GM11168 (cell line): ENCODE data around the gene GLRA2.
"Not testable (repeated sequence)": the region's sequence is repeated elsewhere in the genome, so short reads cannot be mapped to it uniquely, and the experiment has no call there.

ENCODE experiments used
- in situ Hi-C: fragments of 300-500 bp; cut with MboI; formaldehyde crosslinking; loops from one replicate; pipeline ENCODE4 v1.12.0; 2022; ENCODE audit warnings: low sequenced_read_pairs; ENCODE audit not compliant: unreplicated experiment

The GLRA2 gene

DNA sequence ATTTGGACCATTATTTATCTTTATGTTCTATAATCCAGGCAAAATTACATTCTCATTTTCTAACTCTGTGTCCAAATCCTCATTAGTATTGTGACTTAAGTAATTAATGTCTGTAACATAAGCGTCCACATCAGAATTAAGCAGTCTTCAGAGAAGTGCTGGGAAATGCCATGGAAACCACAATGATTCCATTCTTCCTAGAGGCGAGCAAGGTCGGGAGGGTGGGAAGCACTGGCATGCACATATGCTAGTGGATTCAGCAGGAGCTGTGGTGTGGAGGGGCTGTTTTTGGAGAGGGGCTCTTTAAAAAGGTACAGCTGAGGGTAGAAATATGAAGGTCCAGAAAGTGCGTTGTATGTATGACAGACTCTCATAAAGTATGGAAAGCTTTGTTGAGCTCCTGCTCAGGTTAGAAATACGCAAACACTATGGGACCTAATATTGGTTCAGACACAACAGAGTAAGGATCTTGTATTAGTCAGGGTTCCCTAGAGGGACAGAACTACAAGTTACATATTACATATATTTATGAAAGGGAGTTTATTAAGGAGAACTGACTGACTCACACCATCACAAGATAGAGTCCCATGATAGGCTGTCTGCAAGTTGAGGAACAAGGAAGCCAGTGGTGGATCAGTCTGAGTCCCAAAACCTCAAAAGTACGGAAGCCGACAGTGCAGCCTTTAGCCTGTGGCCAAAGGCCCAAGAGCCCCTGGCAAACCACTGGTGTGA, 61.5 kb downstream of the GLRA2 start:
- in situ Hi-C loops = no loop called here

DNA sequence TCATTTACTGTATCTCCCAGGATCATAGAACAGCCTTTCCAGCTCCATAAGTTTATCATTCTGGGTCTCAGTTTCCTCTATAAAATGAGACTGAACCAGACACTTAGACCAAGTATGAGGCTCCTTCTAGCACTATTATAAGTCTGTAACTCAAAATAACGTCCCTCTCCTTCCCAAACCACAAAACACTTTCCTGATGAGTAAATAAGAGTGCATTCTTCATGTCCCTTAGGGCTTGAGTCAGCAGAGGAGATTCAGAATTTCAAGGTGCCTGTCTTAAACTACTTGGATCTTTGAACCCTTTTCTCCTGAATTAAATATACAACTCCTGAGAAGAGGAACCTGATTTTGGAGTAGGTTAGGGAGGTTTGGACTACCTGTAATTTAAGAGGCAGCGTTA, 62.6 kb downstream of the GLRA2 start:
- in situ Hi-C loops = no loop called here

DNA sequence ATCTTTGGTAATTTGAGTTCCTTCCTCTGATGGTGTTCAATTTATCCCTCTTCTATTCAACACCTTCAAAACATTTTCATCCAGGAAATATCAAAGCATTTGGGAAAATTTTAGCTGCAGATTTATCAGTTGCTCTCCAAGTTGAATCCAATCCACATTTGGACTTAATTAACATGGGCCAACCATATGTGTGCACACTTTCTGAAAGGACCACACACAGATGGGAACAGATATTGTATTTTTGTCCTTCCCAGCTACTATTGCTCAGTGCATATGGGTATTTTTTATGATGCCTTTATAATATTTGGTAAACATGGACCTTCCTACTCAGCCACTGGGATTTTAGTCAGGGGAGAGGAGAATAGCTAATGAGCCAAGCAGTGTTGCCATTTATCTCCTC, 65.2 kb downstream of the GLRA2 start:
- in situ Hi-C loops = no loop called here

DNA sequence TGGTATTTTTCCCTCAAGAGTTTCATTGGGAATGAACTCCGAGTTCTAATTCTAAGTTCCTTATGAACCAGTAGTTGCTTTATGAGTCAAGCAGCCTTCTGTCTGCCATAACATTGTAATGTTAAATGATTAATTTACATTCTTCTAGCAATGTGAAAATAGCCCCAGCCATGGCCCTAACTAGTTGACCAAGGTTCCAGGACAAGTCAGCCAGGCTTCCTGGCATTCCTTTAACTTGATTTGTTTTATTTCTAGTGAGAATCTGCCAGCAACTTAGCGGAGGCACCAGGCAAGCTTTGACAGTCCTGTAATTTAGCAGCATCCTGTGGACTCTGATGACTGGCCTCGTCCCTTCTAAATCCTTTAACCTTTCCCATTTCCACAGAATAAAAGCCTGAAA, 69.0 kb downstream of the GLRA2 start:
- in situ Hi-C loops = no loop called here

DNA sequence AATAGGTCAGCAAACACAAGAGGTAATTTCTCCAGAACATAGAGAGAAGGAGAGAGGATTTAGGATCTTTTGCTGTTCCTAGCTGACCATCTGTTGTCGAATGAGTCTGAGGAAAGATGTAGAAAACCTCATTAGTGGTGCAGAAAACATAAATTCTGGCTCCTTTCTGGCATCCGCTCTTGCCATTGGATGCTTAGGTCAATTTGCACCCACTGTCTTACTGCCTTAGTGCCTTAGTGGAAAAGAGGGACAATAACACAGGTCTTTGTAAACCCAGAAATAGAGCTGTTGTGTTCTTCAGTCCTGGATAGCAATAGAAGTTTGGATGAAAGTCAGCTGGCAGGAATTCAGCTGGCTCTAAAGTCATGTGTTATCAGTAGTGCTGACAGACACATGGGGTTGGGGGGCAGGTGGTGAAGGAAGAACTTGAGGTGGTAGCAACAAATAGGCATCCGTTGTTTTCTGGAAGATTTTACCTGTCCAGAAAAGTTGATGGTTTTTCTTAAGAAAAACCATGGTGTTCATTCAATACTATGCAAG, 78.2 kb downstream of the GLRA2 start:
- in situ Hi-C loops = no loop called here

DNA sequence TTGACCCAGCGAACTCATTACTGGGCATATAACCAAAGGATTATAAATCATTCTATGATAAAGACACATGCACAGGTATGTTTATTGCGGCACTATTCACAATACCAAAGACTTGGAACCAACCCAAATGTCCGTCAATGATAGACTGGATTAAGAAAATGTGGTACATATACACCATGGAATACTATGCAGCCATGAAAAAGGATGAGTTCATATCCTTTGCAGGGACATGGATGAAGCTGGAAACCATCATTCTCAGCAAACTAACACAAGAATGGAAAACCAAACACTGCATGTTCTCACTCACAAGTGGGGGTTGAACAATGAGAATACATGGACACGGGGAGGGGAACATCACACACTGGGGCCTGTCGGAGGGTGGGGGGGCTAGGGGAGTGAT, 83.1 kb downstream of the GLRA2 start:
- in situ Hi-C loops = not testable (repeated sequence)

DNA sequence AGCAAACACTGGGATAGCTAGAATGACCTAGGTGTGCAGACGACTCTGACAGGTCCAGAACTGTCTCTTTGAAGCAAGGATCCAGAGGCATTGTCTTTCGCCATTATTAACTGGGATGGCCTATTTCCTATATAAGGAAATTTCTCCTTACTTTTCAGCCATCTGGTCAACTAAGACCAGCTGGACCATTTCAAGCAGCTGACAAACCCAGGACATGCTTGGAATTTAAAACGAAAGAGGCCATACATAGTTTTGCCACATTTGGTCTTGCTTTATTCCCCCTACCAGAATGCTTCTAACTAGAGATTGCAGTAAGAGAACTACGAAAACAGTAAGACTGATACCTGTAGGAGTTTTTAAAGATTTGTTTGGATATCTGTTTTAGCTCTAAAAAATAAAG, 87.0 kb downstream of the GLRA2 start:
- in situ Hi-C loops = no loop called here

DNA sequence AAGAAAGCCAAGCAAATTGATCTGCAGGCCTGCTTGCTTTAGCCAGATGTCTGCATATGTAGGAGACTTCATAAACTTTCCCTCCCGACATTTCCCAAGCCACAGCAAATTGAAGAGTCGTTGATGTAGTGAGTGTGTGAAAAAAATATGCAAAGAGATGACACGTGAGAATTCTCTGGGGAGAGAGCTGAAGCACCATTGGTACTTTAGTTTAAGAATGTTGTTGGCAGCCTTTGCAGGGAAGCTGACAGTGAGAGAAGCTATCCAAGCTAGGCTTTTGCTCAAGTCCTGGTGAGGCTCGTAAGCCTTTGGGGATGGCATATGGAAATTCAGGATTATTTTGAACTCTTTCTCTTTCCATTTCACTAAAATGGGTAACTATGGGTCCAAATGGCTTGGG, 87.5 kb downstream of the GLRA2 start:
- in situ Hi-C loops = no loop called here

DNA sequence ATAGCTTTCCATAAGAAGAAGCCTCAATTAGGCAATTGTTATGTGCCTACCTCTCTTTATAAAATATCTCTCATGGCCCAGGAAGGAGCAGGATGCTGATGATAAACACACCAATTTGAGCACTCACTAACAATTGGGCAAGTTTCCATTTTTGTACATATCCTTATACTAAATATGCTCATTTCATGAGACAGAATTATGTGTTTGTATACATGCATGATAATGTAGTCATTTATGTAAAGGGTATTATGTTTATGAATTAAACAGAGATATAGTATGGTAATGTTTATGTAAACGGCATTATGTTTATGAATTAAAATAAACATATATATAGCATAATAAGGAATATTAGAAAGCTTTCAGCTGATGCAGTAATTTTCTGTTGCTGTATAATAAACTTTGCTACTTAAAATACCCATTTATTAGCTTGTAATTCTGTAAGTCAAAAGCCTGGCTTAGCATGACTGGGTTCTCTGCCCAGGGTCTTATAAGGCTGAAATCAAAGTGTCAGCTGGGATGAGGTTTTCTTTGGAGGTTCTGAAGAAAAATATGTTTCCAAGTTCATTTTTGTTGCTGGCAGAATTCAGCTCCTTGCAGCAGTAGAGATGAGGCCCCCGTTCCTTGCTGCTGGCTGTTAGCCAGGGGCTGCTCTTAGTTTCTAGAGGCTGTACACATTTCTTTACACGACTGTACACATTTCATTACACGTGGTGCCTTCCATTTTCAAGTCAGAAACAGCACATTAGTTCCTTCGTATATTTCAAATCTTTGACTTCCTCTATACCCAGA, 89.0 kb downstream of the GLRA2 start:
- in situ Hi-C loops = no loop called here

DNA sequence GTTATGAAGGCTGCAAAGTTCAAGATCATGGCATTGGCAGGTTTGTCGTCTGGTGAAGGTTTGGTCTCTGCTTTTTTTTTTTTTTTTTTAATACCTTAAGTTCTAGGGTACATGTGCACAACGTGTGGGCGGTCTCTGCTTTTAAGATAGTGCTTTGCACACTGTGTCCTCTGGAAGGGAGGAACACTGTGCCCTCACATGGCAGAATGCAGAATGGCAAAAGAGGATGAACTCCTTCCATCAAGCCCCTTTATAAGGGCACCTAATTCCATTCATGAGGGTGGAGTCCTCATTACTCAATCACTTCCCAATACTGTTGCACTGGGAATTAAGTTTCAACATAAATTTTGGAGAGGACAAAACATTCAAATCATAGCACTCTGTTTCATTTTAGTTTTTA, 101.4 kb downstream of the GLRA2 start:
- in situ Hi-C loops = no loop called here

DNA sequence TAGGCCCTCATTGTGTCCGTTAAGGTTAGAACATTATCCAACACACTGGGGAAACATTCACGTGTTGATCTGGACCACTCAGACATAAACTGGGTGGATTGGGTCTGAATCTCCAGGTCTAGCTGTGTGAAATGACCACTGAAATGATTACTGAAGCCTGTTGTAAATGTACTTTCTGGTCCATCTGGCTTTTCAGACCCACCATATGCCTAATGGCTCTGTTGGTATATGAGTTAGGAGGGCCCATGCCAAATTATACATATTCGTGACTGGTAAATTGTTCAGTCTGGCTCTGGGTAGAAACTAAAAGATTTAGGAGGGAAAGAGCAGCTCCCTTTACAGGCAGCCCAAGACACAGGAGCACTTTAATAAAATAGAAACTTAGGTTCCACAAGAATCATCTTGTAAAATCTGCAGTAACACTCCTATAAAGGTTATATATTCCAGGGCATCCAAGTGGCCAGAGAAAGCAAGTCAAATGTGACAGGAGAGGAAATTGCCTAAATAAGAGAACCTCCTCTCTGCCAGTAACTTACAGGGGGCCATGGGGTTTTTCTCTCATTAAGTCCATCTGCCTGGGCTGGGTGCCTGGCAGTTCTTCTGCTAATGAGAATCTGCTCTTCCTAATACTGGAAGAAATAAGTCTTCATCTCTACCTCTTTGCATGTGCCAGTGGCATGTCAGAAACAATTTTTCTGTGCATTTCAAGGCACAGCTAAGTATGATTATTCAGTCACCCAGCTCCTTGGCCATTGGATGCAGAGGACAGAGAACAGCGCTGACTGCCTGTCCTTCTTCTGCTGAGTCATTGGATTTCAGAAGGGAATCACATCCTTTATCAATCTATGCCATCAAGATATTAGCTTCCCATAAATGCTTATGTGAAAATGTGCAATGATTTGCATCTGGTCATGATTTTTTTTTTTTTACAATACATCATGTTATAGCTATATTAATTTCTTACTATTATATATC, 112.6 kb downstream of the GLRA2 start:
- in situ Hi-C loops = no loop called here

DNA sequence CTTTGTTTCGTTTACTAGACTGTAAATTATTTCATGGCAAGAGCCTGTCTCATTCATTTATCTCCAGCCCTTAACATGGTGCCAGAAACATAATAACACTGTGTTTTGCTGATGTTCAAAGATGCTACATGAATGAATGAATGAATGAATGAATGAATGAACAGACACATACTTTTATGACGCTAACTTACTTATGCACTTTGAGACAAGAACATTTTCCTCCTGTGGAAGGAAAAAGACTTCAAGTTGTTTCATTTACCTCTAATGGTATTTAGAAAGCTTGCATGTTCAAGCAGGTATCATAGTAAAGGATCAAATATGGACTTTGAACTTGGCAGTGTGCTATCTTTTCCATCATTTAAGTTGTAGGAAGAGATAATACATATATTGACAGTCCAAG, 131.6 kb downstream of the GLRA2 start:
- in situ Hi-C loops = no loop called here

DNA sequence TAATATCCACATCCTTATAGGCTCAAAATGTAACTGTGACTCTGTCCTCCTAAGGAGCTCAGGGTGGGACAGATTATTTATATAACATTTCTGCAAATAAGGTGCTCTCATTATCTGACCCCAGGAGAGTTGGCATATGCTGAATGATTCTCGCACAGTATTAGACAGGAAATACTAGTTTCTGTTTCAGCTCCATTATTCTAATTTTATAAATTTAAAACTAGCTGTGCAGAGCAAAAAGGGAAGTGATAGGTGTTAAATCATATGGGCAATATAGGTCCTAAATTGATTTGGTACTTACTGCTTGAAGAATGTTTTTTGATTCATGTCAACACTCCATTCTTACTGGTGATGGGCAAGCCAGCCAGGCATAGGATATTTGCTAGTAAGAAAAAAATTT, 141.5 kb downstream of the GLRA2 start:
- in situ Hi-C loops = no loop called here

DNA sequence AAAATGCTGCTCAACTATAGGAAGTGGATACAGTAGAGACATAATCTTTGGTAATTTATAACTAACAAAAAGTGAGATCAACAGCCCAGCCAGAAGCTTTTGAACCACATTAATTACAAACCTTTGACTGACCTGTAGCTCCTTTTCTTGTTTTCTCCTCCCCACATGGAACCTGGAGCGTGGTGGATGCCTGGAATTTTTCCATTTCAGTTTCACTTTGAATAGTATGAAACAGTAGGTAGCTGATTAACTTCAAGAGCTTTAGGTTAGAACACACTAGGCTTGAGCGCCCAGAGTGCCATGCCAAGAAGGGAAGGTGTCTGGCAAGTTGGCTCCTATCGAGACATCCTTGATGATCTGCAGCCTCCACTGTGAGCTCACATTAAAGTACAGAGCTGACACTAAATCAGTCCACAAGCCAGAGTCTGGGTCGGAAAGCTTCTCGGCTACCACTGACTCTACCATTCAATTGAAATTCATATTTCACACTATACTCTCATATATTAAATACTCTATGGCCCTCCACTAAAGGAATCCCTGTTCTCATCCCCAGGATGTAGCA, 143.4 kb downstream of the GLRA2 start:
- in situ Hi-C loops = no loop called here

DNA sequence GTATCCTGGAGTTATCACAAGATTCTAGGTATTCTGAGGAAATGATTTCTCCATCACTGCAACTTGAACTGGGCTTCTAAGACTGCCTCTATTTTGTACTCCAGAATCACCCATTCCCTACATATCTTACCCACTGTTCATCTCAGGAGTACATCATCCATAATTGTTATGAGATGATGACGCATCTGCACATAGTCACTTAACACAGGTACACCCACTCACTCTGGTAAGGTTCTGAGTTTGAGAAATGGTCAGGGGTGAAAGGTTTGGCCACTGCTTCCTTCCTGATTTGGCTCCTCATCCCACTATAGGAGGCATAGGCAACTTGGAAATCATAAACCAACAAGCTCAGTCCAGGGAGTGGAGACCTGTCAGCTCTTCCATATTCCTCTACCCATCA, 143.9 kb downstream of the GLRA2 start:
- in situ Hi-C loops = no loop called here

DNA sequence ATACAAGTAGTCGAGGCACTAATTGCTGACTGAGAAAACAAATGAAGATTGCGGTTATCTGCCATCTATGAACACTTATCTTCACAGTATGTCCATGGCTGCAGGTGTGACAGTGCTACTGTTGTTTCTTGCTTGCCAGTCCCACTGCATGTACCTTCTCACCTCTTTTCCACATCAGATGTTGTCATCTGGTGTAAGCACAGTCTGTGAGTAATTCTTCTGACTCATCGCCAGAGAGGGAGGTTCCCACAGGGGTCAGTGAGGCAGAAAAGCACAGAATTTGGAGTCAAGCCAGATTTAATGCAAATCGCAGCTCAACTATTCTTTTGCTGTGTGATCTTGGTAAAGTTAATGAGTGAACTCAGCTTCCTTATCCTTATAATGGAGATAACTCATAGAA, 144.4 kb downstream of the GLRA2 start:
- in situ Hi-C loops = no loop called here

DNA sequence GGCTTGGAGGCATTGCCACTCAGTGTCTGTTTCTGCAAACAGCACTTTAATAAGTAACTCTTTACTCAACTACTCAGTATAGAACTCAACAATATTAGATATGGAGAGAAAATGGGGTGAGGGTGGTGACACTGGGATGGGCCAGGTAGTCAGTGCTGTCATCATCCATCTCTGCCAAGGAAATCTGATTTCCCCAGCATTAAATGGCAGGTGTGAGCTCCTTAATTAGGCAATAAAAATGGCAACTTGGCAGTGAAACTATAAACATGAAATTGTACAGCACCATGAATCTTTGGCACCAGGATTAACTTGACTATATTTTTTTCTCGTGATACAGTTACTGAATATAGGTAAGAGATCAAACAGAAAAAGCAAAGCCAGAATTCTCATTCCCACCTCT, 146.2 kb downstream of the GLRA2 start:
- in situ Hi-C loops = no loop called here

DNA sequence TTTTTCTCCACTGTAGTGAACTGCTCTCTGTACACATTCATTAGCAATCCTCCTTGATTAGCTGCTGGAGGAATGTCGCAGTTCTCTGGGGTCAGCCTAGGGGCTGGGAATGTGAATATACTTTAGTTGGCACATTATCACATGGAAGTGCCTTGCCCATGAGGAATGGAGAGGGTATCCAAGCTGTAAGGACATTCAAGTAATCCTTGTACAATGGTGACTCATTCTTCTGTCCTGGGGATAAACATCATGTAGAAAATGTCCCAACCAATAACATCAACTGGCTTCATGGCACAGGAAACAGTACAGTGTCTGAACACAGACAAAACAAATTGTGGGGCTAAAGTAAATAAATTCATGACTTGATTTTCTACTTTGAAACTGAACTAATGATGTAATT, 147.1 kb downstream of the GLRA2 start:
- in situ Hi-C loops = no loop called here

DNA sequence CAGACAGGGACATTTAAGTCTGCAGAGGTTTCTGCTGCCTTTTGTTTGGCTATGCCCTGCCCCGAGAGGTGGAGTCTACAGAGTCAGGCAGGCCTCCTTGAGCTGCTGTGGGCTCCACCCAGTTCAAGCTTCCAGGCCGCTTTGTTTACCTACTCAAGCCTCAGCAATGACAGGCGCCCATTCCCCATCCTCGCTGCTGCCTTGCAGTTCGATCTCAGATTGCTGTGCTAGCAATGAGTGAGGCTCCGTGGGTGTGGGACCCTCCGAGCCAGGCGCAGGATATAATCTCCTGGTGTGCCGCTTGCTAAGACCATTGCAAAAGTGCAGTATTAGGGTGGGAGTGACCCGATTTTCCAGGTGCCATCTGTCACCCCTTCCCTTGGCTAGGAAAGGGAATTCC, 159.0 kb downstream of the GLRA2 start:
- in situ Hi-C loops = not testable (repeated sequence)

DNA sequence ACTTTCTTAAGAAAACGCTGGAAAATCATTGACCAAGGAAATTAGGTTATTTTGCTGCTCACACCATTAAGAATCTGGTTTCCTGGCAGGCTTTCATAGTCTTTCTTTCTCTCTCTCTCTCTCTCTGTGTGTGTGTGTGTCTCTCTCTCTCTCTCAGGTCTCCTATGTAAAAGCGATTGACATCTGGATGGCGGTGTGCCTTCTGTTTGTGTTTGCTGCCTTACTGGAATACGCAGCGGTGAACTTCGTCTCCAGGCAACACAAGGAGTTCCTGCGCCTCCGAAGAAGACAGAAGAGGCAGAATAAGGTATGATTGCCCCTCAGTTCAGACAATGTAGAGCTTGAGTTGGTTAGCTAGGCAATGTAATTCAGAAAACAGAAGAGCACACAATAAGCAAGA, 161.2 kb downstream of the GLRA2 start:
- in situ Hi-C loops = no loop called here
